OCI-LY7 (cell line): ENCODE results near the gene DOCK9. TPM values are rescaled to one million over a fixed set of nuclear protein-coding genes. Genes with fewer than 3 reads are reported as not detected.

Experiments
- BruUV-seq: library from RNA; stranded (reverse); fragments of 400-500 nt; replicated peaks from 2 replicates; lab custom pipeline; 2021; lab: Mats Ljungman, UMichigan
- CTCF ChIA-PET: fragments of 300-600 bp; sonication (Branson Sonifier 250); formaldehyde crosslinking; loops from one replicate; lab custom pipeline; 2022; ENCODE audit warnings: antibody characterized with exemption; ENCODE audit not compliant: unreplicated experiment; lab: Charles Lee
- POLR2A ChIA-PET: fragments of 300-600 bp; sonication (Branson Sonifier 250); formaldehyde crosslinking; loops from one replicate; lab custom pipeline; 2022; ENCODE audit warnings: antibody characterized with exemption; lab: Charles Lee
- DNase-seq: peaks from one replicate; pipeline ENCODE4 v3.0.0-alpha.2; 2015; ENCODE audit warnings: low spot score
- H2AFZ ChIP-seq: fragments of 200-600 bp; sonication (generic), shearing (Covaris generic); 2 replicates; pipeline ENCODE4 v1.6.1; 2014; ENCODE audit warnings: mild to moderate bottlenecking, antibody characterized with exemption, low read length, moderate library complexity
- H3K27ac ChIP-seq: fragments of 200-600 bp; sonication (generic); 2 replicates; pipeline ENCODE4 v1.5.1; 2014; ENCODE audit warnings: mixed run types, low read depth, mild to moderate bottlenecking, moderate library complexity, low read length, inconsistent platforms; ENCODE audit not compliant: poor library complexity, severe bottlenecking
- H3K36me3 ChIP-seq: fragments of 200-600 bp; sonication (generic); 2 replicates; pipeline ENCODE4 v1.6.1; 2014; ENCODE audit warnings: mild to moderate bottlenecking, antibody characterized with exemption, low read length, moderate library complexity, mixed read lengths; ENCODE audit not compliant: insufficient read depth
- H3K4me1 ChIP-seq: fragments of 200-600 bp; sonication (generic); 2 replicates; pipeline ENCODE4 v1.5.1; 2014; ENCODE audit warnings: mild to moderate bottlenecking, low read length; ENCODE audit not compliant: insufficient read depth, poor library complexity, severe bottlenecking
- H3K4me2 ChIP-seq: fragments of 200-600 bp; sonication (generic); 2 replicates; pipeline ENCODE4 v1.6.1; 2014; ENCODE audit warnings: mild to moderate bottlenecking, low read length
- H3K4me3 ChIP-seq: fragments of 200-600 bp; sonication (generic); 2 replicates; pipeline ENCODE4 v1.5.1; 2014; ENCODE audit warnings: mild to moderate bottlenecking, low read depth, low read length; ENCODE audit not compliant: poor library complexity, severe bottlenecking
- H3K79me2 ChIP-seq: fragments of 200-600 bp; sonication (generic); 2 replicates; pipeline ENCODE4 v1.6.1; 2016; ENCODE audit warnings: low read depth, mild to moderate bottlenecking, low read length, moderate library complexity, mixed read lengths; ENCODE audit not compliant: insufficient read depth
- H3K9me2 ChIP-seq: fragments of 200-600 bp; sonication (generic); 2 replicates; pipeline ENCODE4 v1.6.1; 2016; ENCODE audit warnings: mild to moderate bottlenecking, low read length, mixed read lengths; ENCODE audit not compliant: insufficient read depth
- H3K9me3 ChIP-seq: fragments of 200-600 bp; sonication (generic); 2 replicates; pipeline ENCODE4 v1.6.1; 2014; ENCODE audit warnings: mild to moderate bottlenecking, mixed run types, low read length, mixed read lengths
- H4K20me1 ChIP-seq: fragments of 200-600 bp; sonication (generic); 2 replicates; pipeline ENCODE4 v1.6.1; 2014; ENCODE audit warnings: mild to moderate bottlenecking, antibody characterized with exemption, low read length, moderate library complexity, mixed read lengths; ENCODE audit not compliant: insufficient read depth
- CTCF ChIP-seq: fragments of 200-600 bp; sonication (generic); conservative IDR thresholded peaks from 2 replicates; pipeline ENCODE4 v1.5.1; 2014; ENCODE audit warnings: mild to moderate bottlenecking, antibody characterized with exemption, low read length, moderate library complexity, mixed read lengths
- EZH2phosphoT487 ChIP-seq: fragments of 200-600 bp; sonication (generic); IDR thresholded peaks from 2 replicates; pipeline ENCODE4 v1.6.1; 2018; ENCODE audit warnings: low read depth, borderline replicate concordance, mild to moderate bottlenecking, mixed run types, antibody characterized with exemption, low read length, moderate library complexity, mixed read lengths
- intact Hi-C: fragments of 100-400 bp; cut with micrococcal nuclease; formaldehyde crosslinking; loops from one replicate; pipeline ENCODE4 v1.10.0; 2022; ENCODE audit not compliant: unreplicated experiment
- total RNA-seq, 2 experiments: library from RNA; depleted of rRNA in 1 of 2; stranded (reverse); fragments of >200 nt in 1 of 2; shearing (Covaris generic) in 1 of 2; gene quantifications; 2 replicates each; pipeline ENCODE4 v1.2.3, GENCODE V29; 2014 to 2022

Gene DOCK9
- total RNA-seq, 2 experiments from 2014 or later: 24.0 to 28.0 TPM

DNA sequence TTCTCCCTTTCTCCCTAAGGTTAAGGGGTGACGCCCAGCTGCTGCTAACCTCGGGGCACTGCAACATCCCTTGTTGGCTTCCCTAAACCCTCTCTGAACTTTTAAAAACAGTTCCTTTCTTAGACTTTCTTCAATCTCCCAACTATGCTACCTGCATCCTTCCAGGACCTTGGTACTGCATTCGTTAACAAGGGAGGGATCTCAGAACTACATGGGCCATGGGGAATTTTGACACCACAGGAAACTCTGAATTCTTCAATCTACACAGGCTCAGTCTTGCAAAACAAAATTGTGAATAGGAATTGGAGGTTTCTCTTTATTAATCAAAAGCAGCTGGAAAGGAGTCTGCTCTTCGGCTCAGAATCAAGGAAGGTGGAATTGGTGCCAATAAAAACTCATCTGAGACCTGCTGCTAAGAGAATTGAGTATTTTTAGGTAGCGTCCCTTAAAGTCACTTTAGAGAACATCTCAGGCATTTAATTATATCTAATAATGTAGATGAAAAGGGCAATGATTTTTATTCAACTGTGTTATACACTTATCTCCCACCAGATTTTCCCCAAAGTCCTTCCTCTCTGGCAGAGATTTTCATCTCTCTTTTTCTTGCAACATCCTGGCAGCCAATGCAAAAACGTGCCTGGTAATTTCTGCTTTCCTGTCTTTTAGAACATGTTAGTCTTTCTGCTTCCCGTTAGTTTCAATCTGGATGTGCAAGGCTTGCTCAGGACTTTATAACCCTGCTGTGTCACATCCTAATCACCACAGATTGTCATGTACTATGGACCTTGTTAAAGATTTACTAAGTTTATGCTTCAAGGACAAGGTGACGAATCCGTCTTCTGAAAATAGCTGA is 156.3 kb downstream of the DOCK9 start:
- Histone ChIP-seq H2AFZ (no peak overlapping the region), H3K27ac (no peak overlapping the region), H4K20me1 (no peaks in the 10 kb centered on the region), H3K9me3 (no peaks in the 10 kb centered on the region), H3K4me1 (peaks cover 15% of the 10 kb centered on the region), H3K9me2 (no peaks in the 10 kb centered on the region), H3K4me3 (no peak overlapping the region), H3K4me2 (no peak overlapping the region), H3K36me3 (peaks cover 4% of the 10 kb centered on the region; the same call in 1 of the 2 replicates), H3K79me2 (no peaks in the 10 kb centered on the region)
- no peak for TF ChIP-seq CTCF
- no peak for TF ChIP-seq EZH2phosphoT487
- DNase-seq: no peak
- no TSS peak for BruUV-seq
- intact Hi-C loops: no loop called here
- POLR2A ChIA-PET: no interaction called here
- CTCF ChIA-PET: no interaction called here

DNA sequence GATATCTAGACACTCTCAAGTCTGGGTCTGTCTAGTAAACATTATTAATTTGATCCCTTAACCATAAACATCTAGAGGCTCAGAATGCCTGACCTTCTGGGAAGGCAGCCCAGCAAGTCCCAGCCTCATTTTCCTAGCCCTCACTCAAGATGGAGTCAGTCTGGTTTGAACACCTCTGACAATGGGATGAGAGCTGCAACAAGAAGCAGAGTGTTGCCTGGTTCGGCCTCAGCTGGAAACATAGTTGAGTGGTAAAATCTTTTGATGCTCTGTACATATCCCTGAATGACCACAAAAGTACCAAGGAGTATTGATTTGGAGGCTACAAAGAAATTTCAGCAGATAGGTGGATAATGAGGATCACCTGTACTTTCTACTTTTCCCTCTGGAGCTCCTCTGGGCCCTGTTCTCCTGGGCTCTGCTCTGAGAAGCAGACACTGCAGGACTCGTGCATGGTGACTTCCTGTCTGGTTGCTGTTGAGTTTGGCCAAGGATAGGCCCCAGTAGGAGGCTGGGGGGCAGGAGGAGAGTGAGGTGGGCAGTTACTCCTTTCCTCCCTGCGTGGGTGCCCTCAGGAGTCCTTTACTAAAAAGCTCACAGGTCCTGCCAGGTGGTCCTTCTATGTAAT is 157.0 kb downstream of the DOCK9 start:
- Histone ChIP-seq H3K79me2 (no peaks in the 10 kb centered on the region), H4K20me1 (no peaks in the 10 kb centered on the region), H3K4me2 (no peak overlapping the region), H3K4me1 (peaks cover 9% of the 10 kb centered on the region), H3K27ac (no peak overlapping the region), H3K9me2 (no peaks in the 10 kb centered on the region), H2AFZ (no peak overlapping the region), H3K9me3 (no peaks in the 10 kb centered on the region), H3K4me3 (no peak overlapping the region), H3K36me3 (peaks cover 4% of the 10 kb centered on the region; the same call in 1 of the 2 replicates)
- no peak for DNase-seq
- intact Hi-C loops: no loop called here
- BruUV-seq: no TSS peak
- TF ChIP-seq EZH2phosphoT487: no peak
- TF ChIP-seq CTCF: no peak
- POLR2A ChIA-PET: no interaction called here
- CTCF ChIA-PET: no interaction called here

GRCh38 chr13:98820300-98820699 is 157.6 kb downstream of the DOCK9 start:
- Histone ChIP-seq H3K4me3 (no peak overlapping the region), H3K4me2 (no peak overlapping the region), H4K20me1 (no peaks in the 10 kb centered on the region), H3K36me3 (peaks cover 4% of the 10 kb centered on the region; the same call in 1 of the 2 replicates), H3K4me1 (peaks cover 3% of the 10 kb centered on the region), H3K9me3 (no peaks in the 10 kb centered on the region), H2AFZ (no peak overlapping the region), H3K9me2 (no peaks in the 10 kb centered on the region), H3K27ac (no peak overlapping the region), H3K79me2 (no peaks in the 10 kb centered on the region)
- no TSS peak for BruUV-seq
- DNase-seq: no peak
- CTCF ChIA-PET: no interaction called here
- TF ChIP-seq EZH2phosphoT487 (no peak), CTCF (no peak)
- POLR2A ChIA-PET: no interaction called here
- intact Hi-C loops: no loop called here
